ENCODE results near the gene SARNP. TPM values are rescaled to one million over a fixed set of nuclear protein-coding genes. Genes with fewer than 3 reads are reported as not detected.
A peak's percentile ranks its signal among the peaks of the same experiment; 100 is the strongest.
"Not testable (repeated sequence)": the region's sequence is repeated elsewhere in the genome, so short reads cannot be mapped to it uniquely, and the experiment has no call there.

The SARNP gene
- total RNA-seq, 4 donors from 2014 or later: 45.9 to 106 (median 66.6) TPM

GRCh38 chr12:55760663-55761062, 56.9 kb downstream of the SARNP start:
- Histone ChIP-seq H3K4me1 (no peaks in the 10 kb centered on the region), H3K36me3 (no peaks in the 10 kb centered on the region)
- TF ChIP-seq POLR2A (IDR thresholded peaks at IDR 0.05) (no peak), CTCF (IDR thresholded peaks at IDR 0.05) (no peak)

GRCh38 chr12:55758575-55758974, 58.9 kb downstream of the SARNP start:
- H3K4me3 ChIP-seq; H3K27ac ChIP-seq; DNase-seq; H3K27me3 ChIP-seq; H3K36me3 ChIP-seq; intact Hi-C loops (cut with DNase I; ENCODE audit: low total_unique reads); H3K9me3 ChIP-seq; H3K4me1 ChIP-seq: not testable (repeated sequence)

More at GRCh38 chr12:55760663-55761062, 56.9 kb downstream of the SARNP start:
- intact Hi-C loops (cut with DNase I; ENCODE audit: low total_unique reads): no loop called here
- Histone ChIP-seq H3K27ac (no peak overlapping the region), H3K27me3 (no peaks in the 10 kb centered on the region), H3K9me3 (no peaks in the 10 kb centered on the region), H3K4me3 (no peak overlapping the region)
- no peak for DNase-seq

GRCh38 chr12:55757701-55758100, 59.8 kb downstream of the SARNP start:
- DNase-seq: no peak
- H3K9me3 ChIP-seq: no peaks in the 10 kb centered on the region
- H3K4me3 ChIP-seq: no peak overlapping the region
- H3K4me1 ChIP-seq: no peaks in the 10 kb centered on the region
- TF ChIP-seq CTCF (IDR thresholded peaks at IDR 0.05) (no peak), POLR2A (IDR thresholded peaks at IDR 0.05) (no peak)
- H3K36me3 ChIP-seq: no peaks in the 10 kb centered on the region
- H3K27ac ChIP-seq: no peak overlapping the region
- intact Hi-C loops (cut with DNase I; ENCODE audit: low total_unique reads): no loop called here
- H3K27me3 ChIP-seq: no peaks in the 10 kb centered on the region

- intact Hi-C loops (cut with DNase I; ENCODE audit: low total_unique reads): no loop called here
These were observed 62.3 kb downstream of the SARNP start for GRCh38 chr12:55755246-55755645.

GRCh38 chr12:55748230-55748993, 69.1 kb downstream of the SARNP start:
- H3K27me3 ChIP-seq: no peaks in the 10 kb centered on the region
- no peak overlapping the region for H3K4me3 ChIP-seq
- H3K27ac ChIP-seq: no peak overlapping the region
- no peaks in the 10 kb centered on the region for H3K36me3 ChIP-seq
- no peaks in the 10 kb centered on the region for H3K4me1 ChIP-seq
- intact Hi-C loops (cut with DNase I; ENCODE audit: low total_unique reads): loop anchor here (10.0 kb wide), 1 partner anchor 66 kb away; the partner anchor contains the start of genes ORMDL2 and SARNP
- H3K9me3 ChIP-seq: no peaks in the 10 kb centered on the region
- DNase-seq: no peak
- no peak for TF ChIP-seq CTCF (IDR thresholded peaks at IDR 0.05)
- TF ChIP-seq POLR2A (IDR thresholded peaks at IDR 0.05): no peak

More at GRCh38 chr12:55755246-55755645, 62.3 kb downstream of the SARNP start:
- Histone ChIP-seq H3K4me1 (no peaks in the 10 kb centered on the region), H3K9me3 (no peaks in the 10 kb centered on the region), H3K27me3 (no peaks in the 10 kb centered on the region), H3K4me3 (no peak overlapping the region), H3K27ac (peak overlapping the region in 1 of 2 donors; percentile 11), H3K36me3 (no peaks in the 10 kb centered on the region)
- TF ChIP-seq POLR2A (IDR thresholded peaks at IDR 0.05): no peak
- TF ChIP-seq CTCF (IDR thresholded peaks at IDR 0.05): no peak
- no peak for DNase-seq
